ENCODE results near the gene PRR9.

PRR9 gene

DNA sequence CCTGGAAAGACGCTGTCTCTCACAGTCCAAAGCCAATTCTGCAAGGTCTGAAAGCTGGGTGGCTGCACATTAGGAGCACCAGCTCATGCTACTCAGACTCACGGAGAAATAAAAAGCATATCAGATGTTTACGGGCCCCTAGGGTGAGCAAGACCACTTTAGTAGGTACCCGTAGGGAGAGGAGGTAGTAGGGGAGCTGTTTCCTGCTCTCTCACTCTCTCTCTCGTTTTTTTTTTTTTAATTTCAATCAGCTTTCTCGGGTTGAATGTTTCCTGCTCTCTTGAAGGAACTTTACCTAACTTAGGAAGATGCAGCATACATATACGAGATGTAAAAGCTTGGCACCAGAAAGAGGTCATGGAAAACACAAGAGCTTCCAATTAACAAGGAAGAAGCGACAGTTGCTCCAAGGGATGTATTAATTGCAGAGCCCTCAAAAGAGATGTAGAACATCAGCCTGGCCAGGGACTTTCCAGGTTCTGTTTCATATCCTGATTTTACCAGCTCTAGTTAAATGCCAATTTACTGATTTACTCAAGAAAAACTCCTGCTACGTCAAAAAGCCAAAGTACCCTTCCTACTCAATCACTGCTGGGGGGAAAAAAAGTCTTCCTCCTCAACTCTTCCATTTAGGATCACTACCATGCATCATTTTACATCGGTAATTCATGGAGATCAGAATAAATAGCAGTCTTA lies 45.2 kb downstream of the PRR9 start:
- DNase-seq: no peak

DNA sequence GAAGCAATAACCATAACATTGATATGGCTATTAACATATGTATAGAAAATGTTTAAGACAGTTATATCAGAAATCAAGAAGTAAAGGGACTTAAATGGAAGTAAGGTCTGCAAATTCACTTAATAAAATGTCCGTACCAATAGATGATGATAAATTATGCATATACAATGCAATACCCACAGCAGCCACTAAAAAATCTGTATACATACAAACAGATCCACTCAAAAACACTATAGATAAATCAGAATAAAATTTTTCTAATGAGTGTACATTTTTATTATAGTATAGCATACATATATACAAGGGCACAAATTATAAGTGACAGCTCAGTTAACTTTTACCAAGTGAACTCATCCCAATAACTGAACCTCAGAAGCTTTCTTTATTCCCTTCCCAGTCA lies 48.1 kb downstream of the PRR9 start:
- DNase-seq: no peak

Data from anterior cingulate cortex (tissue), 58 donors.